Measurements from ENCODE around the gene HTRA1. TPM values are rescaled to one million over a fixed set of nuclear protein-coding genes. Genes with fewer than 3 reads are reported as not detected.
A peak's percentile ranks its signal among the peaks of the same experiment; 100 is the strongest.

The HTRA1 gene
- total RNA-seq, 1 experiment from 2014 or later = 11.5 TPM

DNA sequence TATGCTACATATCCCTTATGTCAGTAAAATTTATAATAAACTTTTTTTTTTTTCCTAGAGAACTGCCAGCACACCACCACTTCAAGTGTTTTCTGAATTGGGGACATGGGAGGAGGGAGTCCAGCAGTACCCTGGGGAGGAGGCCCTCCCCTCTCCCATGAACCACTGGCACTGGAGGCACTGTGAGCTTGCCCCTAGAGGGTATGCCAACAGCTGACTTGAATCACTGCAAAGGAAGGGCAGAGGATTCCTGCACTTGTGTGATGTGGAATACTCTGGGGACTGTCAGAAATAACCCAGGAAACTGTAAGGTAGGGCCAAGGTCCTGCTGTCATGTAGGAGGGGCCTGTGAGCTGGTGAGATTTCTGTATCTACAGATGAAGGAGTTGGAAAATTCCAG is 15.4 kb upstream of the HTRA1 start:
- H3K4me3 ChIP-seq (ENCODE audit: insufficient read depth, low read depth, low read length) = no peak overlapping the region
- DNase-seq = no peak
- H3K36me3 ChIP-seq (replicated peaks; ENCODE audit: control insufficient read depth, insufficient read depth, low read length) = no peaks in the 10 kb centered on the region
- no peaks in the 10 kb centered on the region for H3K27me3 ChIP-seq (ENCODE audit: control insufficient read depth, insufficient read depth, low read length)

DNA sequence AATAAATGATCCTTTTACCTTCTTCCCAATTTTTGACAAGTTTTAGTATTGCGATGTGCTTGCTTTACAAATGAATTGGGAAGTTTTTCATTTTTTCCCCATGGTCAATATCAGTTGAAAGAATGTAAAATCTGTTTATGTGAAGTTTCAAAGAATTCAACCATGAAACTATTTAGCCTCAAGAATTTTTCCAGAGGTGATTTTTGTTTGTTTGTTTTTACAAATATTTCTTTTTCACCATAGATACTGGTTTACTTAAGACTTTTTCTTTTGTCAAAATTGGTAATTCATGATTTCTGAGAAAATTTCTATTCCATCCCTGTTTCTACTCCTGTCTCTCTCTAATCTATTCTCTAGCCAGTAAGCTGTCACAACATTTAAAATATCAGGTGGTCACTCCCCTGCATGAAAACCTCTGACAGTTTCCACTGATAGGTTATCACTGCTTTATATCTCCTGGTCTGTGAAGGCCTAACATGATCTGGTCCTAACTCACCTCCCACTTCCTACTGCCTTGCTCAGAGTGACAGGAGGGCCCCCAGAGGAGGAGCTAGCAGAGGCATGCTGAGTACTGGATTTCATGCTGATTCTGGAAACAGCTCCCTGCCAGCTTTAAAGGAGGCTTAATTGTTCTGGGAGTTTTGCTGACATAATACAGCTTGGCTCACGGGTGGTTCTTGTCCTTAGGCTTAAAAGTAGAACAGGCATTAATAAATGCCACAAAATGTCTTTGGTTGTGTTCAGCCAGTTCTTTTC is 14.5 kb upstream of the HTRA1 start:
- no peaks in the 10 kb centered on the region for H3K36me3 ChIP-seq (replicated peaks; ENCODE audit: control insufficient read depth, insufficient read depth, low read length)
- H3K27me3 ChIP-seq (ENCODE audit: control insufficient read depth, insufficient read depth, low read length) = no peaks in the 10 kb centered on the region
- peak; percentile 35 for DNase-seq
- no peak overlapping the region for H3K4me3 ChIP-seq (ENCODE audit: insufficient read depth, low read depth, low read length)

DNA sequence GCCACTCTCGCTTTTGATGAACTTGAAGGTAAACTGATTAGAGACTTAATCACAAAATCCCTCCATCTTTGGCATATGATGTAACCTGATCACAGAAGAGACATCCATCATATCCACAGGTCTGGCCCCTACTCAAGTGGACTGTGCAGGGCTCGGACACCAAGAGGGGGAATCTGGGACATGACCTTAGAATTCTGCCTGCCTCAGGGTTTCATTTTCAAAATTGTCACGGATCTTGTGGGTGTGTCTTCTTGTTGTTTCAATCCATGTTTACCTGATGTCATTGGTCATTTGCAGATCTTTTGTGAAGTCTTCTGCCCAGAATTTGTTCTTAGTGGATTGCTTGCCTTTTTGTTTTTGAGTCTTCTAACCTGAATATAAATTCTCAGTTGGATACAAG is 12.8 kb upstream of the HTRA1 start:
- Histone ChIP-seq H3K36me3 (replicated peaks; ENCODE audit: control insufficient read depth, insufficient read depth, low read length) (no peaks in the 10 kb centered on the region), H3K4me3 (ENCODE audit: insufficient read depth, low read depth, low read length) (no peak overlapping the region), H3K27me3 (ENCODE audit: control insufficient read depth, insufficient read depth, low read length) (no peaks in the 10 kb centered on the region)
- DNase-seq = no peak

DNA sequence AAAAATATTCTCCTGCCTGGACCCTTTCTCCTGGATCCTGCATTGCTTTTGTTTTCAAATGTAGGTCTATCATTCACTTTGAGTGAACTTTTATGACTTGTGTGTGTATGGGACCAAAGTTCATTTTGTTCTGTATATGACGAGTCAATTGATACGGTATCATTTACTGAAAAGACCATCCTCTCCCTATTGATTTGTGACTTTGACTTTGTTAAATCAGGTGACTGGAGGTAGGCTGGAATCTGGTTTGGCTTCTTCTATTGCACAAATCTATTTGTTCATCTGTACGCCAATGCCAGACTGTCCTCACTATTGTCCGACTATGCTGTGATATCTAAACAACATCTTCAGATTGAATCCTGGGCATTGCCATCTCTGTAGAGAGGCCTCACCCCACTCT is 12.2 kb upstream of the HTRA1 start:
- no peak for DNase-seq
- no peaks in the 10 kb centered on the region for H3K36me3 ChIP-seq (replicated peaks; ENCODE audit: control insufficient read depth, insufficient read depth, low read length)
- no peak overlapping the region for H3K4me3 ChIP-seq (ENCODE audit: insufficient read depth, low read depth, low read length)
- no peaks in the 10 kb centered on the region for H3K27me3 ChIP-seq (ENCODE audit: control insufficient read depth, insufficient read depth, low read length)

DNA sequence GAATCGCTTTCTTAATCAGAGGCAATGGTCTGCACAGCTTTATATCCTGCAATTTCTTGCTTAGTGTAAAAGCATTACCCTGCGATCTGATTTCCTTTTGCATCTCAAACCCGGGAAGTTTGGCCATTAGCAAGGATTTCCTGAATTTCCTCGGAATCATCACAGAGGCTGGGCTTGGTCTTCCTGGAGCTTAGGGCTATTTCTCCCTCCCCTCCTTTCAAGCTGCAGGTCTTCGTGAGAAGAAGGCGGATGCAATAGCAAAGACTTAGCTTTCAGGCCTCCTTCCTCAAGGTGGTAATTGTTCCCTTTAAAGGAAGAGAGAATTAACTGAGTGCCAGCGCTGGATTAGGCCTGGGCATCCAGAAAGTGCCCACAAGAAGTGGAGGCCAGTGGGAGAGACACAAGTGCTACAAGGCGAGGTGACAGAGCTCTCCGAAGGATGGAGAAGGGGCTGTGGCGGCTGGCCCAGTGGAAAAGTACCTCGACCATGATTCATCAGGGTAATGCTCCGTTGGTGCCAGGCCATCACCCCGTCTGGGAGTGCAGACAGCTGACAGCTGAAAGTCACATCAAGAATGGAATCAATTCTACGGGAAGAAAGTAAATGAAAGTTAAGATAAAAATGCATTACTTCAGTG is 10.9 kb upstream of the HTRA1 start:
- H3K27me3 ChIP-seq (ENCODE audit: control insufficient read depth, insufficient read depth, low read length) = no peaks in the 10 kb centered on the region
- no peak overlapping the region for H3K4me3 ChIP-seq (ENCODE audit: insufficient read depth, low read depth, low read length)
- DNase-seq = no peak
- H3K36me3 ChIP-seq (replicated peaks; ENCODE audit: control insufficient read depth, insufficient read depth, low read length) = no peaks in the 10 kb centered on the region

DNA sequence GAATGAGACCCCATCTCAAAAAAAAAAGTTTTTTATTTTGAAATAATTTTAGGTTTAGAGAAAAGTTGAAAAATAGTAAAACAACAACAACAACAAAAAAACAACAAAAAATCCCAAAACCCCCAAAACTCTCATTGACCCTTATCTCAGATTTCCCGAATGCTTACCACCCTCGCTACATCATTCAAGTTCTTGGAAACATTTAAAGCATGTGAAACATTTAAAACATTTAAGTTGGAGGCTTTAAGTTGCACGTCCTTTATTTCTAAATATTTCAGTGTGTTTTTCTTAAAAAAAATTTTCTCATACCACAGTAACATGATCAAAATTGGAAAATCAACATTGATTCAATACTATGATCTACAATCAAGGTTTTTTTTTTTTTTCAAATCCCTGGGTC is 7.3 kb upstream of the HTRA1 start:
- Histone ChIP-seq H3K36me3 (replicated peaks; ENCODE audit: control insufficient read depth, insufficient read depth, low read length) (no peaks in the 10 kb centered on the region), H3K27me3 (ENCODE audit: control insufficient read depth, insufficient read depth, low read length) (peaks cover 3% of the 10 kb centered on the region), H3K4me3 (ENCODE audit: insufficient read depth, low read depth, low read length) (no peak overlapping the region)
- no peak for DNase-seq

DNA sequence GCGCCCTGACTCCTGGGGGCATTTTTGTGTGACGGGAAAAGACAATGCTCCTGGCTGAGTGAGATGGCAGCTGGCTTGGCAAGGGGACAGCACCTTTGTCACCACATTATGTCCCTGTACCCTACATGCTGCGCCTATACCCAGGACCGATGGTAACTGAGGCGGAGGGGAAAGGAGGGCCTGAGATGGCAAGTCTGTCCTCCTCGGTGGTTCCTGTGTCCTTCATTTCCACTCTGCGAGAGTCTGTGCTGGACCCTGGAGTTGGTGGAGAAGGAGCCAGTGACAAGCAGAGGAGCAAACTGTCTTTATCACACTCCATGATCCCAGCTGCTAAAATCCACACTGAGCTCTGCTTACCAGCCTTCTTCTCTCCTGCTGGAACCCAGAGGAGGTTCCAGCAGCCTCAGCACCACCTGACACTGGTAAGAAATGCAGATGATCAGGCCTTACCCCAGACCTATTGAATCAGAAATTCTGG is 6.7 kb upstream of the HTRA1 start, which contains the start of gene ARMS2:
Gene ARMS2, plus strand, starts transcription at position 51 of the 478 bp plus-strand sequence. Its CDS starts 75 bp downstream, at position 126.
- no peak for DNase-seq
- H3K36me3 ChIP-seq (replicated peaks; ENCODE audit: control insufficient read depth, insufficient read depth, low read length) = no peaks in the 10 kb centered on the region
- H3K4me3 ChIP-seq (ENCODE audit: insufficient read depth, low read depth, low read length) = no peak within 1 kb of the TSS
- peaks cover 8% of the 10 kb centered on the region for H3K27me3 ChIP-seq (ENCODE audit: control insufficient read depth, insufficient read depth, low read length)

DNA sequence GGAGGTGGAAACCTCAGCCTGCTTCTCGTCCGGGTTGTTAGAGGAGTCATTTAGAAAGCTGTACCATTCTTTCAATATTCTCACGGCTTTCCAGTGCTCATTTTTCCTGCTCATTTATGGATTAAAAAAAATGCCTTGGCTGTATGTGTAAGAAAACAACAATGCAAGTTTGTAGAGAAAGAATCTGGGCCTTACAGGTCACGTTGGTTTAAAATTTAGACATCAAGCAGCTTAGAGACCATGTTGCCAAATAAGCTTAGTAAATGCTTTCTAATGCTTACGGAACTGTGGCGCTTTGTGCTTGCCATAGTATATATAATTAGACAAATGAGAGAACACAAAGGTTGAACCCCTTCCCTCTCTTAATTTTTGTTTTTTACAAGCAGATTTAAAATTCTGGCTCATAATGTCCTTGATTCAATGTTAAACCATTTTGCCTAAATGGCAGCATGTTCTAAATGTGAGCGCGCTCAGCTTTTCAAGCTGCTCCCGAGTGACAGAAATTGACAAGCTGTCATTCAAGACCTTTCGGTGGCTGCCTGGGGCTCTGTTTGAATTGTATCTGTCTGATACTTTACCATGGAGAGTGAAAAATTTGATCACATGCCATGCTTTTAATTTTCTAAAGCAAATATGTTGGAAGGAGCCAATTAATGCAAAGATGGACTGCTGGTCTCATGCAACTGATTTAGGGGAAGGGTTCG is 5.8 kb upstream of the HTRA1 start:
- no peak for DNase-seq
- H3K27me3 ChIP-seq (ENCODE audit: control insufficient read depth, insufficient read depth, low read length) = peaks cover 15% of the 10 kb centered on the region
- H3K4me3 ChIP-seq (ENCODE audit: insufficient read depth, low read depth, low read length) = no peak overlapping the region
- no peaks in the 10 kb centered on the region for H3K36me3 ChIP-seq (replicated peaks; ENCODE audit: control insufficient read depth, insufficient read depth, low read length)

DNA sequence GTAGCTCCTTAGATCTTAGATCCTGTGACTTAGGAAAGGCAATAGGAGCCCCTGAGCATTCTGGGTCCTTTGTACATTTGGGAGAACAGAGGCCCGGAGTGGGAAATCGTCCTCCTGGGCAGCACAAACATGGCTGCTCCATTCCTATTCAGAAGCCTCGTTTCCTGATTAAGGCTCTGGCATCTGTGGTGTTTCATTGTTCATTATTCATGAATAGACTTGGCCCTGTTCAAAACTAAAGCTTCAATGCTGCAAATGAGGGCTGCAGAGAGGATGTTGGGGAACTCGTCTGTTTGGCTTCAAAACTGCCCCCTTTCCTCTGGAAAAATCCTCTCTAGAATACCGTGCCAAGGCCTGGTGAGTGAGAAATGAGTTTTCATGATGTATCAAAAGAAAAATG is 3.4 kb upstream of the HTRA1 start:
- H3K4me3 ChIP-seq (ENCODE audit: insufficient read depth, low read depth, low read length) = no peak overlapping the region
- H3K36me3 ChIP-seq (replicated peaks; ENCODE audit: control insufficient read depth, insufficient read depth, low read length) = no peaks in the 10 kb centered on the region
- peaks cover 34% of the 10 kb centered on the region for H3K27me3 ChIP-seq (ENCODE audit: control insufficient read depth, insufficient read depth, low read length)
- DNase-seq = no peak

DNA sequence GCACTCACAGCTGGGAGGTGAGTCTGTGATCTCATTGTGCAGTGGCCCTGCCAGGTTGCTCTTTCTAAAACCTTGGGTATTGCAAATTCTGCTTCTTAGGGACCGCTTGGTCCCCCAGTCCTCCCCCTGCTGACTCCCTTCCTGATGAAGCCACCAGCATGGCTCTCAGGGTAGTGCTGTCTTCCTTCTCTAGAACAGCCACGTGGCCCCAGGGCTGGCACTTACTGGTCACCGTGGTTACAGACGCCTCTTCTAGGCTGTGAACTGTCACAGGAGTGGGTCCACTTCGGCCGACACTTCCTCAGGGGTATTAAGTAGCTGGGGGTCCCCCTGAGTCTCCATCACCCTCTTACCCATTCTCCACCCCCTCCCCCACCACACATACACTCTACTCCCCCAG is 2.7 kb upstream of the HTRA1 start:
- Histone ChIP-seq H3K27me3 (ENCODE audit: control insufficient read depth, insufficient read depth, low read length) (peaks cover 42% of the 10 kb centered on the region), H3K36me3 (replicated peaks; ENCODE audit: control insufficient read depth, insufficient read depth, low read length) (no peaks in the 10 kb centered on the region), H3K4me3 (ENCODE audit: insufficient read depth, low read depth, low read length) (no peak overlapping the region)
- DNase-seq = no peak

DNA sequence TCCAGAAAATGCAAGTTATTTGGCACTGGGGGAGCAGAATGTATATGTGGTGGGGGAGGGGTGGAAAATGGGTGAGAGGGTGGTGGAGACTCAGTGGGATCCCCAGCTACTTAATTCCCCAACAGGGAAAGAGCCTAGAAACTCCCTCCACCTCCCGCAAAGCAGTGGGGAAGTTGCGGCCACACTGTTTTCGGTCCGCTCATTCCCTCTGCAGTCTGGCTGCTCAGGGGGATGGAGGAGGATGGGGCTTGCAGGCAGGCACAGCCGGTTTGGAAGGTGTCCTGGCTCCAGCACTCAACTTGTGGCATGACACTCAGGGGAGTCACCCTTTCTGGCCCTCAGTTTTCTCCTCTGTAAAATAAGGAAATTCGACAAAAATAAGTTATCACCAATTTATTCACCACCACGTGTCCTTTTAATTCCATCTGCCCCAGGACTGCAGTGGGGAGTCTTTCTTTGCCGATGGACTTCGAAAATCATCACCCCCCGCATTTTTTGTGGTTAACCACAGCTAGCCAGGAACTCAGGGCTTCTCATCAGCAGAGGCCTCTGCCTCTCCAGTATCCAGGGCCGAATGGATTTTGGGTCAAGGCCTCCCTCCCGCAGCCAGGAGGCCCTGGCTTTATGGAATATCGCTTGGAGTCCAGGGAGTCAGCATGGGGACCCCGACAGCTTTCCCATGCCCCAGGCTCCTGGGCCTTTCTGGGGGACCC is 1.6 kb upstream of the HTRA1 start:
- Histone ChIP-seq H3K36me3 (replicated peaks; ENCODE audit: control insufficient read depth, insufficient read depth, low read length) (no peaks in the 10 kb centered on the region), H3K4me3 (ENCODE audit: insufficient read depth, low read depth, low read length) (no peak overlapping the region), H3K27me3 (ENCODE audit: control insufficient read depth, insufficient read depth, low read length) (peaks cover 48% of the 10 kb centered on the region)
- DNase-seq = peak; percentile 54

DNA sequence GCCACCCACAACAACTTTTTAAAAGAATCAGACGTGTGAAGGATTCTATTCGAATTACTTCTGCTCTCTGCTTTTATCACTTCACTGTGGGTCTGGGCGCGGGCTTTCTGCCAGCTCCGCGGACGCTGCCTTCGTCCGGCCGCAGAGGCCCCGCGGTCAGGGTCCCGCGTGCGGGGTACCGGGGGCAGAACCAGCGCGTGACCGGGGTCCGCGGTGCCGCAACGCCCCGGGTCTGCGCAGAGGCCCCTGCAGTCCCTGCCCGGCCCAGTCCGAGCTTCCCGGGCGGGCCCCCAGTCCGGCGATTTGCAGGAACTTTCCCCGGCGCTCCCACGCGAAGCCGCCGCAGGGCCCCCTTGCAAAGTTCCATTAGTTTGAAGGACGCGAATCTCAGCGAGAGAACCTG is 461 bp upstream of the HTRA1 start:
- Histone ChIP-seq H3K4me3 (ENCODE audit: insufficient read depth, low read depth, low read length) (peak overlapping the region; percentile 54), H3K27me3 (ENCODE audit: control insufficient read depth, insufficient read depth, low read length) (peaks cover 48% of the 10 kb centered on the region)
- DNase-seq = no peak

DNA sequence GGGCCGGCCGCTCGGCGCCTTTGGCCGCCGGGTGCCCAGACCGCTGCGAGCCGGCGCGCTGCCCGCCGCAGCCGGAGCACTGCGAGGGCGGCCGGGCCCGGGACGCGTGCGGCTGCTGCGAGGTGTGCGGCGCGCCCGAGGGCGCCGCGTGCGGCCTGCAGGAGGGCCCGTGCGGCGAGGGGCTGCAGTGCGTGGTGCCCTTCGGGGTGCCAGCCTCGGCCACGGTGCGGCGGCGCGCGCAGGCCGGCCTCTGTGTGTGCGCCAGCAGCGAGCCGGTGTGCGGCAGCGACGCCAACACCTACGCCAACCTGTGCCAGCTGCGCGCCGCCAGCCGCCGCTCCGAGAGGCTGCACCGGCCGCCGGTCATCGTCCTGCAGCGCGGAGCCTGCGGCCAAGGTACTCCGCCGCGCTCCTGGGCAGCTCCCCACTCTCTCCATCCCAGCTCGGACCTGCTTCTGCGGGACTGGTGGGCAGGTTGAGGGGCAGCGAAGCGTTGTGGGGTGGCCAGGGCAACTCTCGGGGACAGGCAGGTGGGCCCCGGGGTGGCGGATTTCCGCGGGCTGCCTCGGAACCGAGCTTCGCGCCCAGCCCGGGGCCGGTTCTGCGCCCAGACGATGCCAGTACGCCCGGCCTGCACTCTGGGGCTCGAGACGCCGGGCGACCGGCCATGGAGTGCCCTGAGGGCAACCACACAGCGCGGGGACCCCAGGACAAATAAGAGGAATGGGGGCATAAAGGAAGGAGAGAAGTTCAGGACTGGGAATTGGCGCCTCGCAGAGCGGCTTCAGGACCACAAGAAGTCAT is 578 bp downstream of the HTRA1 start:
- H3K4me3 ChIP-seq (ENCODE audit: insufficient read depth, low read depth, low read length) = peak overlapping the region; percentile 45
- H3K36me3 ChIP-seq (replicated peaks; ENCODE audit: control insufficient read depth, insufficient read depth, low read length) = no peaks in the 10 kb centered on the region
- H3K27me3 ChIP-seq (ENCODE audit: control insufficient read depth, insufficient read depth, low read length) = peaks cover 48% of the 10 kb centered on the region
- DNase-seq = peak; percentile 75

More for the DNA sequence above, 461 bp upstream of the HTRA1 start:
- no peaks in the 10 kb centered on the region for H3K36me3 ChIP-seq (replicated peaks; ENCODE audit: control insufficient read depth, insufficient read depth, low read length)
